T-helper 17 cell (primary cell): ENCODE results near the gene PITPNB. TPM values are rescaled to one million over a fixed set of nuclear protein-coding genes. Genes with fewer than 3 reads are reported as not detected.
A peak's percentile ranks its signal among the peaks of the same experiment; 100 is the strongest.

ENCODE experiments used
- ATAC-seq: fragments of 150-1000 bp; cut with Tn5 transposase; 2 replicates; pipeline ENCODE4 v1.10.0; 2021; ENCODE audit warnings: mild to moderate bottlenecking, moderate library complexity
- DNase-seq, 3 donors: peaks; one replicate each; pipeline versions ENCODE4 v3.0.0 to v3.0.0-alpha.2; 2020 to 2021
- H3K9me3 ChIP-seq: one replicate; pipeline ENCODE4 v1.7.0; 2013; ENCODE audit warnings: low read length, mild to moderate bottlenecking; ENCODE audit not compliant: control insufficient read depth, poor library complexity, severe bottlenecking
- H3K27ac Mint-ChIP-seq: one replicate; pipeline ENCODE4 v1.8.0; 2022; ENCODE audit warnings: mild to moderate bottlenecking, moderate library complexity, mixed read lengths
- H3K27me3 Mint-ChIP-seq: one replicate; pipeline ENCODE4 v1.8.0; 2022; ENCODE audit warnings: mixed read lengths
- H3K36me3 Mint-ChIP-seq: one replicate; pipeline ENCODE4 v1.8.0; 2022; ENCODE audit warnings: low read depth, mixed read lengths
- H3K4me1 Mint-ChIP-seq: one replicate; pipeline ENCODE4 v1.8.0; 2022; ENCODE audit warnings: mild to moderate bottlenecking, mixed read lengths
- H3K4me3 Mint-ChIP-seq: one replicate; pipeline ENCODE4 v1.8.0; 2022; ENCODE audit warnings: mild to moderate bottlenecking, moderate library complexity, mixed read lengths
- total RNA-seq, 4 donors: library from RNA in 2 of 4; stranded (reverse) in 2 of 4; gene quantifications; one replicate each; pipeline ENCODE4 v1.2.3 and lab custom pipeline; 2022 to 2026

PITPNB gene
- total RNA-seq, 2 donors from 2014 or later: 54.5 to 72.2 TPM

- no peak for DNase-seq
- Mint-ChIP-seq H3K4me3 (no peak overlapping the region), H3K27ac (no peak overlapping the region), H3K27me3 (no peaks in the 10 kb centered on the region), H3K36me3 (peaks cover 7% of the 10 kb centered on the region), H3K4me1 (peaks cover 12% of the 10 kb centered on the region)
- H3K9me3 ChIP-seq: no peaks in the 10 kb centered on the region
- ATAC-seq: no peak
Observed at GRCh38 chr22:27882507-27883290, 36.4 kb downstream of the PITPNB start.

GRCh38 chr22:27881421-27881820 lies 37.6 kb downstream of the PITPNB start:
- peaks cover 14% of the 10 kb centered on the region for H3K4me1 Mint-ChIP-seq
- no peaks in the 10 kb centered on the region for H3K9me3 ChIP-seq
- ATAC-seq (no peak), DNase-seq (no peak)
- H3K27ac Mint-ChIP-seq: no peak overlapping the region
- no peak overlapping the region for H3K4me3 Mint-ChIP-seq
- no peaks in the 10 kb centered on the region for H3K27me3 Mint-ChIP-seq
- H3K36me3 Mint-ChIP-seq: peaks cover 7% of the 10 kb centered on the region

- DNase-seq (no peak), ATAC-seq (peak; percentile 62)
- H3K4me3 Mint-ChIP-seq: no peak overlapping the region
- H3K27ac Mint-ChIP-seq: peak overlapping the region; percentile 59
- no peaks in the 10 kb centered on the region for H3K27me3 Mint-ChIP-seq
- H3K9me3 ChIP-seq: no peaks in the 10 kb centered on the region
- peaks cover 7% of the 10 kb centered on the region for H3K36me3 Mint-ChIP-seq
- H3K4me1 Mint-ChIP-seq: peaks cover 14% of the 10 kb centered on the region
Observed at GRCh38 chr22:27880778-27881394, 38.2 kb downstream of the PITPNB start.

GRCh38 chr22:27879923-27880322 lies 39.1 kb downstream of the PITPNB start:
- DNase-seq: no peak
- no peak overlapping the region for H3K27ac Mint-ChIP-seq

DNA sequence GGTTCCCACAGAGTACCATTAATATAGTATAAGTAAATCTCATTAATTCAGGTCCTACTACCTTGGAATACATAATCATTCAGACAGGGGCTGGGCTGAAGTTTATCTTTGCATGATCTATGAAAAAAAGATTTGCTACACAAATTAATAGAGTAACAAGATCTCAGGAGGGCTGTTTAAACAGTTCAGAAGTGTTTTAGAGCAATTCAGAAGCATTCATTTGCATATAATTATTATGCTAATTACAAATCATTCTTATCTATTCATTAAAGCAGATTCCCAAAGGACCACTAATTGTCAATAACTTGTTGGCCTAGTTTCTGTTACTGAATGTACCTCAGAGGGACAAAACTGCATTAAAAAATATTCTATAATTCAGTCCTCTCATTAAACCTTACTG lies 40.5 kb downstream of the PITPNB start:
- peaks cover 18% of the 10 kb centered on the region for H3K4me1 Mint-ChIP-seq
- H3K27me3 Mint-ChIP-seq: no peaks in the 10 kb centered on the region
- DNase-seq (no peak), ATAC-seq (no peak)
- no peaks in the 10 kb centered on the region for H3K36me3 Mint-ChIP-seq
- no peaks in the 10 kb centered on the region for H3K9me3 ChIP-seq
- no peak overlapping the region for H3K4me3 Mint-ChIP-seq
- H3K27ac Mint-ChIP-seq: peak overlapping the region; percentile 67

More at GRCh38 chr22:27879923-27880322, 39.1 kb downstream of the PITPNB start:
- H3K4me1 Mint-ChIP-seq: peaks cover 16% of the 10 kb centered on the region
- no peaks in the 10 kb centered on the region for H3K9me3 ChIP-seq
- no peaks in the 10 kb centered on the region for H3K27me3 Mint-ChIP-seq
- ATAC-seq: peak; percentile 68
- no peak overlapping the region for H3K4me3 Mint-ChIP-seq
- peaks cover 7% of the 10 kb centered on the region for H3K36me3 Mint-ChIP-seq

- Mint-ChIP-seq H3K27me3 (no peaks in the 10 kb centered on the region), H3K36me3 (no peaks in the 10 kb centered on the region), H3K4me3 (no peak overlapping the region), H3K27ac (no peak overlapping the region), H3K4me1 (peaks cover 18% of the 10 kb centered on the region)
- no peak for ATAC-seq
- no peak for DNase-seq
- H3K9me3 ChIP-seq: no peaks in the 10 kb centered on the region
Observed at GRCh38 chr22:27877501-27877900, 41.6 kb downstream of the PITPNB start.

- Mint-ChIP-seq H3K27ac (no peak overlapping the region), H3K27me3 (no peaks in the 10 kb centered on the region), H3K36me3 (no peaks in the 10 kb centered on the region), H3K4me3 (no peak overlapping the region), H3K4me1 (peaks cover 18% of the 10 kb centered on the region)
- DNase-seq (no peak), ATAC-seq (no peak)
- no peaks in the 10 kb centered on the region for H3K9me3 ChIP-seq
Observed at GRCh38 chr22:27876684-27877083, 42.4 kb downstream of the PITPNB start.

- H3K27ac Mint-ChIP-seq: peak overlapping the region; percentile 8
- DNase-seq: no peak
Observed at GRCh38 chr22:27875951-27876350, 43.1 kb downstream of the PITPNB start.

GRCh38 chr22:27874764-27875163 lies 44.3 kb downstream of the PITPNB start:
- no peaks in the 10 kb centered on the region for H3K27me3 Mint-ChIP-seq
- ATAC-seq: no peak
- no peaks in the 10 kb centered on the region for H3K36me3 Mint-ChIP-seq
- H3K4me1 Mint-ChIP-seq: peaks cover 18% of the 10 kb centered on the region
- H3K27ac Mint-ChIP-seq: peak overlapping the region; percentile 8
- H3K9me3 ChIP-seq: no peaks in the 10 kb centered on the region
- no peak for DNase-seq
- H3K4me3 Mint-ChIP-seq: no peak overlapping the region

More at GRCh38 chr22:27875951-27876350, 43.1 kb downstream of the PITPNB start:
- peak; percentile 59 for ATAC-seq
- H3K9me3 ChIP-seq: no peaks in the 10 kb centered on the region
- no peaks in the 10 kb centered on the region for H3K36me3 Mint-ChIP-seq
- H3K27me3 Mint-ChIP-seq: no peaks in the 10 kb centered on the region
- peaks cover 17% of the 10 kb centered on the region for H3K4me1 Mint-ChIP-seq
- H3K4me3 Mint-ChIP-seq: no peak overlapping the region

- H3K9me3 ChIP-seq: no peaks in the 10 kb centered on the region
- H3K4me1 Mint-ChIP-seq: peaks cover 20% of the 10 kb centered on the region
- H3K27me3 Mint-ChIP-seq: no peaks in the 10 kb centered on the region
- H3K27ac Mint-ChIP-seq: peak overlapping the region; percentile 8
- H3K36me3 Mint-ChIP-seq: no peaks in the 10 kb centered on the region
- no peak overlapping the region for H3K4me3 Mint-ChIP-seq
- ATAC-seq (no peak), DNase-seq (no peak)
Observed at GRCh38 chr22:27874185-27874584, 44.9 kb downstream of the PITPNB start.

- Mint-ChIP-seq H3K27ac (no peak overlapping the region), H3K4me1 (peaks cover 22% of the 10 kb centered on the region), H3K27me3 (no peaks in the 10 kb centered on the region), H3K36me3 (no peaks in the 10 kb centered on the region), H3K4me3 (no peak overlapping the region)
- ATAC-seq (no peak), DNase-seq (no peak)
- H3K9me3 ChIP-seq: no peaks in the 10 kb centered on the region
Observed at GRCh38 chr22:27873472-27873871, 45.6 kb downstream of the PITPNB start.

DNA sequence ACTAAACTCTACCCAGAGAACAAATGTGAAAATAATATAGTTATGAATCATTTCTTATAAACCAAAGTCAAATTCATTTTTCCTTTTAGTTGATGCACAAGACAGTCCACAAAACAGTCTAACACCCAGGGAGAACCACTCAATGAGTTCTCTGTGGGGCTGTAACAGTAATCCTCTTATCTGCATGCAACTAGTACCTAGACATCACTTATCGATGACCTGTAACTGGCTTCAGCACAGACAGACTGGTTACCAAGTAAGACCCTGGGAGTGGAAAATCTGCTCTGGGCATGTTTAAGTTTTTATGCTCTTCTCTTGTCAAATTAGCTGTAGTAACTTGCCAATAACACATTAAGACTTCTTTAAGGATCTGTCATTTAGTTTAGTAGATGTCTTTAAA lies 46.6 kb downstream of the PITPNB start:
- Mint-ChIP-seq H3K27me3 (no peaks in the 10 kb centered on the region), H3K4me1 (peaks cover 22% of the 10 kb centered on the region), H3K36me3 (no peaks in the 10 kb centered on the region), H3K27ac (no peak overlapping the region), H3K4me3 (no peak overlapping the region)
- DNase-seq (no peak), ATAC-seq (no peak)
- H3K9me3 ChIP-seq: no peaks in the 10 kb centered on the region

GRCh38 chr22:27871306-27872014 lies 47.6 kb downstream of the PITPNB start:
- no peaks in the 10 kb centered on the region for H3K36me3 Mint-ChIP-seq

More at GRCh38 chr22:27871306-27872014, 47.6 kb downstream of the PITPNB start:
- H3K4me3 Mint-ChIP-seq: no peak overlapping the region
- ATAC-seq (no peak), DNase-seq (no peak)
- no peaks in the 10 kb centered on the region for H3K9me3 ChIP-seq
- peaks cover 24% of the 10 kb centered on the region for H3K4me1 Mint-ChIP-seq
- no peak overlapping the region for H3K27ac Mint-ChIP-seq
- no peaks in the 10 kb centered on the region for H3K27me3 Mint-ChIP-seq
